NCI-H2081 treated with DMSO at 0.1 percent for 48 hours (cell line): ENCODE data around the gene UGT2B7.

ENCODE experiments used
- DNase-seq: peaks from one replicate; lab custom pipeline; 2025; lab: John Stamatoyannopoulos, UW

Gene UGT2B7

GRCh38 chr4:69156913-69157312, 60.6 kb downstream of the UGT2B7 start:
- DNase-seq: no peak
